ENCODE measurements around the gene PRKACA.

Gene PRKACA

GRCh38 chr19:14120497-14120780, 2.9 kb upstream of the PRKACA start:
- no peak for DNase-seq (ENCODE audit: low read depth in 1 of 2, low spot score in 1 of 2)
- TF ChIP-seq SPI1 (IDR thresholded peaks at IDR 0.05; ENCODE audit: borderline replicate concordance, low read depth) (no peak), REST (IDR thresholded peaks at IDR 0.05; ENCODE audit: insufficient replicate concordance, low read depth) (no peak), GABPA (IDR thresholded peaks at IDR 0.05; ENCODE audit: low read depth) (no peak), POLR2AphosphoS5 (IDR thresholded peaks at IDR 0.05; ENCODE audit: low read depth) (no peak), CTCF (IDR thresholded peaks at IDR 0.05; ENCODE audit: insufficient read depth, low read length) (no peak)
- Histone ChIP-seq H3K27ac (replicated peaks) (no peak overlapping the region), H3K27me3 (ENCODE audit: insufficient read depth, poor library complexity, severe bottlenecking) (no peaks in the 10 kb centered on the region), H3K4me3 (replicated peaks; ENCODE audit: insufficient read depth, low read length) (no peak overlapping the region)

GRCh38 chr19:14119644-14120496, 2.3 kb upstream of the PRKACA start:
- DNase-seq (ENCODE audit: low read depth in 1 of 2, low spot score in 1 of 2): no peak
- H3K27me3 ChIP-seq (ENCODE audit: insufficient read depth, poor library complexity, severe bottlenecking): no peaks in the 10 kb centered on the region
- TF ChIP-seq POLR2AphosphoS5 (IDR thresholded peaks at IDR 0.05; ENCODE audit: low read depth) (0 out of 2 replicates have a peak, but pooled peaks have one; percentile 9), SPI1 (IDR thresholded peaks at IDR 0.05; ENCODE audit: borderline replicate concordance, low read depth) (no peak)
- no peak overlapping the region for H3K4me3 ChIP-seq (replicated peaks; ENCODE audit: insufficient read depth, low read length)
- no peak overlapping the region; the same call in 1 of the 2 replicates for H3K27ac ChIP-seq (replicated peaks)

- DNase-seq (ENCODE audit: low read depth in 1 of 2, low spot score in 1 of 2): no peak
- peak overlapping the region; percentile 79 for H3K27ac ChIP-seq (replicated peaks)
- H3K4me3 ChIP-seq (replicated peaks; ENCODE audit: insufficient read depth, low read length): peak overlapping the region; percentile 51
- H3K27me3 ChIP-seq (ENCODE audit: insufficient read depth, poor library complexity, severe bottlenecking): no peaks in the 10 kb centered on the region
- TF ChIP-seq SPI1 (IDR thresholded peaks at IDR 0.05; ENCODE audit: borderline replicate concordance, low read depth) (no peak), CTCF (IDR thresholded peaks at IDR 0.05; ENCODE audit: insufficient read depth, low read length) (no peak), GABPA (IDR thresholded peaks at IDR 0.05; ENCODE audit: low read depth) (no peak), REST (IDR thresholded peaks at IDR 0.05; ENCODE audit: insufficient replicate concordance, low read depth) (no peak), POLR2AphosphoS5 (IDR thresholded peaks at IDR 0.05; ENCODE audit: low read depth) (no peak)
Measured at GRCh38 chr19:14119146-14119545, 1.6 kb upstream of the PRKACA start.

GRCh38 chr19:14118165-14119051, 846 bp upstream of the PRKACA start:
- peak overlapping the region; percentile 79 for H3K27ac ChIP-seq (replicated peaks)
- H3K27me3 ChIP-seq (ENCODE audit: insufficient read depth, poor library complexity, severe bottlenecking): no peaks in the 10 kb centered on the region
- peak; percentile 68 for TF ChIP-seq POLR2AphosphoS5 (IDR thresholded peaks at IDR 0.05; ENCODE audit: low read depth)
- TF ChIP-seq GABPA (IDR thresholded peaks at IDR 0.05; ENCODE audit: low read depth): no peak
- peak; percentile 22 for TF ChIP-seq REST (IDR thresholded peaks at IDR 0.05; ENCODE audit: insufficient replicate concordance, low read depth)
- TF ChIP-seq CTCF (IDR thresholded peaks at IDR 0.05; ENCODE audit: insufficient read depth, low read length): no peak
- no peak for TF ChIP-seq SPI1 (IDR thresholded peaks at IDR 0.05; ENCODE audit: borderline replicate concordance, low read depth)
- H3K4me3 ChIP-seq (replicated peaks; ENCODE audit: insufficient read depth, low read length): peak overlapping the region; percentile 51
- peak; percentile 92 to 96 for DNase-seq (ENCODE audit: low read depth in 1 of 2, low spot score in 1 of 2)

All from HL-60 (cell line).